Peyer's patch (tissue), 4 donors: ENCODE measurements around the gene NAV3.

Source experiments
- CTCF ChIP-seq, 6 experiments: fragments of 450-650 bp in 4 of 6; fragments of 200-600 bp in 2 of 6; sonication (generic) in 1 of 6; IDR thresholded peaks; one replicate each; pipeline ENCODE4 v1.5.1; 2017 to 2019; ENCODE audit warnings: antibody characterized with exemption in 6 of 6, mild to moderate bottlenecking in 3 of 6, moderate library complexity in 1 of 6
- POLR2A ChIP-seq, 2 donors: fragments of 450-650 bp; IDR thresholded peaks; one replicate each; pipeline ENCODE4 v1.5.1; 2017; ENCODE audit warnings: antibody characterized with exemption in 2 of 2, mild to moderate bottlenecking in 2 of 2, moderate library complexity in 2 of 2

- TF ChIP-seq CTCF (IDR thresholded peaks at IDR 0.05) (no peak), POLR2A (IDR thresholded peaks at IDR 0.05) (no peak)
Observed at GRCh38 chr12:77796775-77797174, 33.9 kb upstream of the NAV3 start.
